Liver (tissue), 3 donors: ENCODE results near the gene MELK.

Experiments used
- FOXA1 ChIP-seq: IDR thresholded peaks from 2 replicates; pipeline ENCODE4 v1.6.1; 2016; ENCODE audit warnings: antibody characterized with exemption
- TAF1 ChIP-seq: conservative IDR thresholded peaks from 2 replicates; pipeline ENCODE4 v1.6.1; 2016; ENCODE audit warnings: antibody characterized with exemption, mild to moderate bottlenecking
- YY1 ChIP-seq: IDR thresholded peaks from 2 replicates; pipeline ENCODE4 v1.6.1; 2016; ENCODE audit warnings: antibody characterized with exemption, mild to moderate bottlenecking
- TF ChIP-seq, protein P1 (sequence below): fragments of 150-350 bp; IDR thresholded peaks from 2 replicates; pipeline ENCODE4 v1.5.1; 2017; ENCODE audit warnings: improper control_type of control experiment, low read depth, low read length; ENCODE audit not compliant: missing input control
- TF ChIP-seq, protein P2 (sequence below): IDR thresholded peaks from 2 replicates; pipeline ENCODE4 v1.6.1; 2016; ENCODE audit warnings: antibody characterized with exemption
- donor health status: healthy.
- donor health status: healthy.

DNA sequence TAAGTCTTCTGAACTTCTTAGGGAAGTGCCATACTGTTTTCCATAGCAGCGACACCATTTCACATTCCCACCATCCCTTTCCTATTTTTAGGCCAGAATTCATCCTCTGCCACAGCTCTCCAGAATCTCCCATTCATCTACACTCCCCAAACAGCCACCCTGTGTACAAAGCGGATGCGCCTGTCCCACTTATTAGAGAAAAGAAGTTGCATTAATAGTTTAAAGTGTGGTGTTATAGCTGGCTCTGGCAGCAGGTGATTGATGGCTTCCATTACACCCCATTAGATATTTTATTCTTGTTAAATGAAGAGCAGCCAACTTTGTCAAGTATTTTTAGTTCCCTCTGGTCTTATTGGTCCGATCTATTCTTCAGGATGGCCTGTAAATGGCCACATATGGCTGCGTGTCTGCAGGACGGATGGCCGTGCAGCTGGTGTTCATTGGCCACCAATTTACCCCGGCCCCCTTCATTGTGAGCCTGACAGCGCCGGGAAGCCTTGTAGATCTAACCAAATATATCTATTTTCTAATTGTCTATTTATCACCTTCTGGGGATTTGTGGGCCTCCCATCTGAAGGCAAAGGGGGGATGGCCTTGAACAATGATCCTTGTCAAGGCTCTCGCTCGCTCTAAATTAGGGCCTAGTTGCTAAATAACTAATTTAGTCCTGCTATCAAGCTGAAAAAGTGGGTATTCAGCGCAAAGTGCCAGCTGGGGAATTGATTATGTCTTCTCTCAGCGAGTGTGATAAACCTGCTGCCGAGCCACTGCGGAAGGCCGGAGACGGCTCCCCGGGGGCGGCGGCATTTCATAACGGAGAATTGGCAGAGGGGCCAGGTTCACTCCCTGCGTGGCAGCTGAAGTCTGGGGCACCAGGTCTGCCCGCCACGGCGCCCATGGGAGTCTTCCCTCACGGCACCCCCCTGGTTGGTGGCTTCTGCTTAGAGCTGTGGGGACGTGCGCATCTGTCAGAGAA is 141.1 kb downstream of the MELK start:
- TF ChIP-seq, protein P1, sequence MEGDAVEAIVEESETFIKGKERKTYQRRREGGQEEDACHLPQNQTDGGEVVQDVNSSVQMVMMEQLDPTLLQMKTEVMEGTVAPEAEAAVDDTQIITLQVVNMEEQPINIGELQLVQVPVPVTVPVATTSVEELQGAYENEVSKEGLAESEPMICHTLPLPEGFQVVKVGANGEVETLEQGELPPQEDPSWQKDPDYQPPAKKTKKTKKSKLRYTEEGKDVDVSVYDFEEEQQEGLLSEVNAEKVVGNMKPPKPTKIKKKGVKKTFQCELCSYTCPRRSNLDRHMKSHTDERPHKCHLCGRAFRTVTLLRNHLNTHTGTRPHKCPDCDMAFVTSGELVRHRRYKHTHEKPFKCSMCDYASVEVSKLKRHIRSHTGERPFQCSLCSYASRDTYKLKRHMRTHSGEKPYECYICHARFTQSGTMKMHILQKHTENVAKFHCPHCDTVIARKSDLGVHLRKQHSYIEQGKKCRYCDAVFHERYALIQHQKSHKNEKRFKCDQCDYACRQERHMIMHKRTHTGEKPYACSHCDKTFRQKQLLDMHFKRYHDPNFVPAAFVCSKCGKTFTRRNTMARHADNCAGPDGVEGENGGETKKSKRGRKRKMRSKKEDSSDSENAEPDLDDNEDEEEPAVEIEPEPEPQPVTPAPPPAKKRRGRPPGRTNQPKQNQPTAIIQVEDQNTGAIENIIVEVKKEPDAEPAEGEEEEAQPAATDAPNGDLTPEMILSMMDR, result no peak
- TF ChIP-seq TAF1, result no peak
- TF ChIP-seq, protein P2, sequence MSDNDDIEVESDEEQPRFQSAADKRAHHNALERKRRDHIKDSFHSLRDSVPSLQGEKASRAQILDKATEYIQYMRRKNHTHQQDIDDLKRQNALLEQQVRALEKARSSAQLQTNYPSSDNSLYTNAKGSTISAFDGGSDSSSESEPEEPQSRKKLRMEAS, result no peak
- TF ChIP-seq FOXA1, result no peak
- no peak for TF ChIP-seq YY1
